ENCODE data around the gene ADCY6. TPM values are rescaled to one million over a fixed set of nuclear protein-coding genes. Genes with fewer than 3 reads are reported as not detected.

The ADCY6 gene
- polyA plus RNA-seq, 3 donors, result 0.03 to 0.29 TPM; not detected in 1

- H3K36me3 ChIP-seq (replicated peaks in 1 of 2; ENCODE audit: control insufficient read depth in 1 of 2, insufficient read depth in 2 of 2, low read length in 2 of 2), result no peaks in the 10 kb centered on the region
- H3K9me3 ChIP-seq (replicated peaks in 1 of 2; ENCODE audit: control insufficient read depth in 1 of 2, insufficient read depth in 1 of 2, low read length in 2 of 2), result no peaks in the 10 kb centered on the region
- H3K27me3 Mint-ChIP-seq (ENCODE audit: low read depth in 3 of 3), result peaks cover 5 to 10% (median 7%) of the 10 kb centered on the region in 3 donors
- DNase-seq, result peak in 1 of 3 donors; percentile 19
- no peak overlapping the region for H3K27ac Mint-ChIP-seq
- no peaks in the 10 kb centered on the region for H3K36me3 Mint-ChIP-seq
- no peak overlapping the region for H2AFZ ChIP-seq (ENCODE audit: insufficient read depth, low read depth, low read length, poor library complexity, severe bottlenecking)
- no peaks in the 10 kb centered on the region for H3K27me3 ChIP-seq (ENCODE audit: control insufficient read depth in 2 of 2, insufficient read depth in 2 of 2, low read length in 2 of 2)
- peaks cover 0 to 1% (median 0%) of the 10 kb centered on the region in 7 donors for H3K9me3 Mint-ChIP-seq
- TF ChIP-seq CTCF (IDR thresholded peaks at IDR 0.05), result no peak
- H4K20me1 ChIP-seq (ENCODE audit: insufficient read depth, low read length), result no peaks in the 10 kb centered on the region
- no peak overlapping the region for H3K4me3 Mint-ChIP-seq
- intact Hi-C loops (cut with micrococcal nuclease), result loop anchor here in 1 of 2 donors (5.0 kb wide), 1 partner anchor 45 kb away; no protein-coding TSS in a partner anchor
- no peak overlapping the region for H3K9ac ChIP-seq (ENCODE audit: insufficient read depth, low read length, poor library complexity, severe bottlenecking)
- H3K79me2 ChIP-seq (ENCODE audit: insufficient read depth, low read length), result no peaks in the 10 kb centered on the region
- peaks cover 7% of the 10 kb centered on the region for H3K4me1 Mint-ChIP-seq
- WGBS (ENCODE audit: insufficient coverage), result 94% methylated on average over 2 of the region's 3 CpGs
- peaks cover 7 to 8% of the 10 kb centered on the region in 2 donors for H3K4me1 ChIP-seq (ENCODE audit: control insufficient read depth in 1 of 2, insufficient read depth in 2 of 2, low read length in 2 of 2)
- H3K27ac ChIP-seq (ENCODE audit: low read depth in 1 of 2, low read length in 2 of 2), result no peak overlapping the region
- H3K4me3 ChIP-seq (replicated peaks in 1 of 3; ENCODE audit: low read depth in 2 of 3, low read length in 3 of 3), result no peak overlapping the region
- no peak overlapping the region for H3K4me2 ChIP-seq (replicated peaks; ENCODE audit: extremely low read depth, low read length, poor library complexity, severe bottlenecking)
Measured at GRCh38 chr12:48796976-48797375, 8.1 kb upstream of the ADCY6 start.

- Histone ChIP-seq H2AFZ (ENCODE audit: insufficient read depth, low read depth, low read length, poor library complexity, severe bottlenecking) (no peak overlapping the region), H3K36me3 (replicated peaks in 1 of 2; ENCODE audit: control insufficient read depth in 1 of 2, insufficient read depth in 2 of 2, low read length in 2 of 2) (no peaks in the 10 kb centered on the region), H4K20me1 (ENCODE audit: insufficient read depth, low read length) (no peaks in the 10 kb centered on the region), H3K27ac (ENCODE audit: low read depth in 1 of 2, low read length in 2 of 2) (no peak overlapping the region), H3K4me2 (replicated peaks; ENCODE audit: extremely low read depth, low read length, poor library complexity, severe bottlenecking) (peak overlapping the region; percentile 33), H3K4me1 (ENCODE audit: control insufficient read depth in 1 of 2, insufficient read depth in 2 of 2, low read length in 2 of 2) (peaks cover 7 to 8% of the 10 kb centered on the region in 2 donors), H3K9me3 (replicated peaks in 1 of 2; ENCODE audit: control insufficient read depth in 1 of 2, insufficient read depth in 1 of 2, low read length in 2 of 2) (no peaks in the 10 kb centered on the region), H3K27me3 (ENCODE audit: control insufficient read depth in 2 of 2, insufficient read depth in 2 of 2, low read length in 2 of 2) (no peaks in the 10 kb centered on the region), H3K9ac (ENCODE audit: insufficient read depth, low read length, poor library complexity, severe bottlenecking) (no peak overlapping the region), H3K79me2 (ENCODE audit: insufficient read depth, low read length) (no peaks in the 10 kb centered on the region), H3K4me3 (replicated peaks in 1 of 3; ENCODE audit: low read depth in 2 of 3, low read length in 3 of 3) (no peak overlapping the region)
- peaks cover 7% of the 10 kb centered on the region for H3K4me1 Mint-ChIP-seq
- H3K4me3 Mint-ChIP-seq, result no peak overlapping the region
- DNase-seq, result peak; percentile 27 to 60 (median 59)
- H3K9me3 Mint-ChIP-seq, result peaks cover 0 to 3% (median 0%) of the 10 kb centered on the region in 7 donors
- no peaks in the 10 kb centered on the region for H3K36me3 Mint-ChIP-seq
- no peak overlapping the region for H3K27ac Mint-ChIP-seq
- 60% methylated on average over 1 of the region's 12 CpGs for WGBS (ENCODE audit: insufficient coverage)
- intact Hi-C loops (cut with micrococcal nuclease), result loop anchor here (1.0 to 5.0 kb wide), 2 partner anchors 43 to 44 kb away; no protein-coding TSS in a partner anchor
- peaks cover 7 to 9% (median 9%) of the 10 kb centered on the region in 3 donors for H3K27me3 Mint-ChIP-seq (ENCODE audit: low read depth in 3 of 3)
- peak; percentile 96 for TF ChIP-seq CTCF (IDR thresholded peaks at IDR 0.05)
Measured at GRCh38 chr12:48795550-48796455, 6.9 kb upstream of the ADCY6 start.

Measured in CD14-positive monocyte (primary cell).